GM18505 (cell line): Measurements from ENCODE around the gene SSH2.
"Not testable (repeated sequence)": the region's sequence is repeated elsewhere in the genome, so short reads cannot be mapped to it uniquely, and the experiment has no call there.

Experiments used
- ATAC-seq: cut with Tn5 transposase; IDR thresholded peaks from one replicate; pipeline ENCODE4 v1.9.1; 2021; ENCODE audit not compliant: unreplicated experiment
- POLR2A ChIP-seq: IDR thresholded peaks from 4 replicates; pipeline ENCODE4 v1.6.1; 2011; ENCODE audit warnings: borderline replicate concordance; ENCODE audit not compliant: insufficient read depth, insufficient read length; ENCODE audit errors: extremely low read depth

SSH2 gene

DNA sequence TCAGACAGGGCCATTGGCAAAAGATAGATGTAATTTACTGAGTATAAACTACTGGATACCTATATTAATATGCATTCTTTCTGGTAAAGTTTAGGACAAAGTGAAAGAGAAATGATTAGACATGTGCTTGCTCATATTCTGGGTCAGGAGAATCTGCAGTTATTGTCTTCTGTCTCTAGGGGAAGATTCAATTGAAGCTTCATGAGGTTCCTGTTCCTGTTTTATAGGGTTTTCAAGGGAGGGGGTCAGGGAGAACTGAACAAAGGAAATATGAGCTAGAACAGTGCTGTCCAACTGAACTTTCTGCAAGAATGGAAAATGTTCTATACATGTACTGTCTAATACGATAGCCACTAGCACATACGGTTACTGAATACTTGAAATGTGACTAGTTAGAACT lies 248.0 kb downstream of the SSH2 start:
- no peak for TF ChIP-seq POLR2A
- no peak for ATAC-seq

DNA sequence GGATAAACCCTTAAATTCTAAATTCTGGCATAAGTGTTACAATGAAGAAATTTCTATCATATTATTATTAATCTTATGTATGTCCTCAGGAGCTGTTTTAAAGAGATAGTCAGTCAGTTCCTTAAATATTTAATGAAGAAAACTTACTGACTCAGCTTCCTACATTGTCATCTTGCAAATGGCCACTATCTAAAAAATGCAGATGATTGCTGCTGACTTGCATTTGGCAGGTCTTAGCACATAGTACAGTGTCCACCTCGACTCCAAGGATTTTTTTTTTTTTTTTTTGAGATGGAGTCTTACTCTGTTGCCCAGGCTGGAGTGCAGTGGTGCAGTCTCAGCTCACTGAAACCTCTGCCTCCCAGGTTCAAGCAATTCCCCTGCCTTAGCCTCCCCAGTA lies 252.2 kb downstream of the SSH2 start:
- ATAC-seq, result no peak
- no peak for TF ChIP-seq POLR2A

DNA sequence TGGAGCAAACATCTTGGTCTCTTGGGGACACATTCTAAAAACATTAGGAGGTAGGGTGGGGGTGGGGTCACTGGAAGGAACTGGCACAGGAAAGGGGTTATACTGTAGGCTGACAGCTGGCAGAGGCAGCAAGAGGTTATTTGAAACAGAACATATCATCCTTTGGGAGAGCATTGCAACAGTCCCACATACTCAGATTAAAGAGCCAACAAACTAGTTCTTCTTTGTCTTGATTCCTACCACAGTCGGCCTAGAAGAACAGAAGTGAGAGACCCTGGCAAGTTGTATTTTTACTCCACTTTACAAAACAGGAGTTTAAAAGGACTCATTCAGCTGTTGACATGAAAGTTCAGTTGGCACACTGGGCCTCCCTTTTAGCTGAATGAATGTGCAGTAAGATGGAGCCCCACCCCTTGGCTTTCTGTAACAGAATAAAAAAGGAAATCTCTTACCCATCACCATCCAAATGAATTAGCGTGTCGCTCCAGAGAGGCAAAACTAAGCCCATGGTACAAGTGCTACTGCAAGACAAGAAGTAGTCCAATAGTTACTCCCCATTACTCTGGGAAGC lies 252.7 kb downstream of the SSH2 start:
- ATAC-seq, result no peak
- TF ChIP-seq POLR2A, result no peak

DNA sequence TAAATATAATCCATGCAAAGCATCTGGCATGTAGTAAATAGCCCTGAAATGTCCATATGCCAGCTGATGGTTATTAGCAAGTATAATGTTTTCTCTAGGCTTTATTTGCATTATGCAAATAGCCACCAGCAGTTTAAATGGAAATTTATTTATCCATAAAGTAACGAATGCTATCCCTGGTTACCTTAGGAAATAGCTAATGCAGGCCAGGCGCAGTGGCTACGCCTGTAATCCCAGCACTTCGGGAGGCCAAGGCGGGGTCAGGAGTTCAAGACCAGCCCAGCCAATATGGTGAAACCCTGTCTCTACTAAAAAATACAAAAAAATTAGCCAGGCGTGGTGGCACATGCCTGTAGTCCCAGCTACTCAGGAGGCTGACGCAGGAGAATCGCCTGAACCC lies 254.1 kb downstream of the SSH2 start:
- ATAC-seq, result not testable (repeated sequence)

DNA sequence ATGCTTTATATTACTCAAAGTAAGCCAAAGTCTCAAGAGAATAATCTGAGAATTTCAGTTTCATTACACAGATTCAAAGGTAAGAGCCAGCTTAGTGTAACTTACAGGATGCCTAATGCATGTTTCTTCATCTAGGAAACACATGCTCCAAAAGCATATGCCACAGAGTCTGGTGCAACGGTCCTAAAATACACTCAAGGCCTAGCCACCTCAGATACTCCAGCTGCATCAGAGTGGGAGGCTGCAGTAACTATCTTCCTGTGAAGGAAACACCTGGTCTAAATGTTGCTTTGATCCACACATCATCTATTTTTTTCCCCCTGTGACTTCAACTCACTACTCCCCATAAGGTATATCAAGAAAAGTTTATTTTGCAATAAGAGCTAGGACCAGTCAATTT lies 255.7 kb downstream of the SSH2 start:
- ATAC-seq, result no peak
- no peak for TF ChIP-seq POLR2A

DNA sequence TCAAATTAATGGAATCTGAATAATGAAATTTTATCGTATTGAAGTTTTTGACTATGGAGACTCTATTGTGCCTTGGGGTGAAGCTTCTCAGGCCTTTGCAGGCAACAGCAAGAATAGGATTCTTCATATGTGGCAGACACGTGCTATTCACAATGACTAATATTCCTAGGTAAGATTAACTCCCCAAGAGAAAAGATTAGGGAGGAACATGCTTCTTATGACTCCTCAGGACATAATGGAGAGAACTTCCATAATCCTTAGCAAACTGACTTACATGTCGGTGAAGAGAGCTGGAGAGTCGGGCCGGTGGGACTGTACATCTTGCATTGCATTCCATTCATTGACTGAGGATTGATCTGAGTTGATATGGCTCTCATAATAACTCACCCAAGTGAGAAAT lies 258.4 kb downstream of the SSH2 start:
- no peak for ATAC-seq
- no peak for TF ChIP-seq POLR2A

DNA sequence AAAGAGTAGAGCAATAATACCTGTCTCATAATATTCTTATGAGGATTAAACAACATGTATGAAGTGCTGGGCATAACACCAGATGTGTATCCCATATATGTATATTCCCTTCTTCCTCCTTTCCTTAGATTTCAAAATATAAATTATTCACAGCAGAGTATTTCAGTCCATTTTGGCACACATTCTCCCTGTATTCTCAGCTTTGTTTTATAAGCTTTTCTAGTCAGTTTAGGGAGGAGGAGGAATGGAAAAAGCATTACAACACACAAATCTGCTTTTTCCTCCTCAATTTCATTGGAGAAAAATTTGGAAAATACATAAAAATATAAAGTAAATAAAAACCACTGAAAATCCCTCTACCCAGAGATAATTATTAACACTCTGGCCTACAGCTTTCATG lies 260.8 kb downstream of the SSH2 start:
- no peak for ATAC-seq
- no peak for TF ChIP-seq POLR2A

DNA sequence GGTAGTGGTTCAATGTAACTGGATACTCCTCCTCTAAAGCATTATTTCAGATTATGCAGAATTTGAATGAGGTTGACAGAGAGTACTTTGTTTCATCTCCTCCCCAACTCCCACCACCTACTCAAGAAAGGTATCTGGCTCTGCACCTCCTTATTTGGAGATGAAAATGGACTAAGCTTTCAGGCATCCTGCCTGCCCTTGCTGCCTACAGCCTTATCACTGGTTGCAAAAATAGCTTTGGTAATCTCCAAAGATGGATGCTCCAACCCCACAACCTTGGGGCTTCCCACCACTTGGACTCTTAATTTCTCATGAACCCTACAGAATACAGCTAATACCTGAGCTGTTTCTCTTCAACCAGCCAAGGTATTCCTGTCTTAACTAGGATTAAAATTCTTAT lies 262.1 kb downstream of the SSH2 start:
- TF ChIP-seq POLR2A, result no peak
- ATAC-seq, result no peak

DNA sequence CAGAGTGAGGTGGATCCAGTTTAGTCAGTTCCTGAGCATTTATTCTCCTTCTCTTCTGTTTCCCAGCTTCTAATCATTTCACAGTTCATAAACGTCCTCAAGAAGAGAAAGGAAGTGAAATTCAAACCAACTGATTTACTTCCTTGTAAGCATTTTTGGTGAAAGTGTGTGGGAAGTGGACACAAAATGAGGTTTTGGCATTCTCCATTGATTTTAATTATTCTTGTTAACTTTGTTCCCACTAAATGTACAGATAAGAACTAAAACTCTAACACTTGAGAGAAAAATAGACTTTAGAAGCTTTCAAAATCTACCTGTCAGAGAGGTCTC lies 264.6 kb downstream of the SSH2 start:
- no peak for ATAC-seq
- TF ChIP-seq POLR2A, result no peak

DNA sequence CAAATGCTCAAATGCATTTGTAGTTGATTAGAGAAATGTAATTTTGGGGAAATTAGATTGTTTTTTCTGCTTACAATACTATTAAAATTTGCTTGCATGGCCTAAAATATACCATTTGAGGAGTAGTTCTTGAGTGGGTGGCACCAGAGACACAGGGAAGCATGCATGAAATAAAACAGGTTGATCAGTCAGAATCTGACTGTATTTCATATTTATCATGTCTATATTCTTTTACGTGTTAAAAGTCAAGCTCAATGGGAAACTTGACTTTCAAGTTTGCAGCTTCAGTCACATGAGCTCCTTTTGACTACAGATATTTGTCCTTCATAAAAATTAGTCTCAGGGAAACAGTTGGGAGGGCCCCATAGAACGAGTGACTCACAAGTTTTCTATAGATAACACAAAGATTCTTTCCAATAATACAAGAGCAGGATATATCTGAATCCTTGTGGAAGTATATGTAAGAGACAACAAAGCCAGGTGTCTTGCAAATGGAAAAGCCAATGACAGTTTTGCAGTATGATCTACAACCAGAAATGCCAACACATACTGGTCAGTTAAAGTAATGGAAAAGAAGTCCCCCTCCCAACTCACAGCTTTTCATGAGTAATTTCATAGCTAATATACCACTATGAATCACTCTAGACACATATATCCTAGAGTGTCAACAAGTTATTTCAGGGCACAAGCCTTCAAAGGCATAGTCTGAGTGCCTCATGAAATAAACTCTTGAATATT lies 265.1 kb downstream of the SSH2 start:
- no peak for TF ChIP-seq POLR2A
- no peak for ATAC-seq

DNA sequence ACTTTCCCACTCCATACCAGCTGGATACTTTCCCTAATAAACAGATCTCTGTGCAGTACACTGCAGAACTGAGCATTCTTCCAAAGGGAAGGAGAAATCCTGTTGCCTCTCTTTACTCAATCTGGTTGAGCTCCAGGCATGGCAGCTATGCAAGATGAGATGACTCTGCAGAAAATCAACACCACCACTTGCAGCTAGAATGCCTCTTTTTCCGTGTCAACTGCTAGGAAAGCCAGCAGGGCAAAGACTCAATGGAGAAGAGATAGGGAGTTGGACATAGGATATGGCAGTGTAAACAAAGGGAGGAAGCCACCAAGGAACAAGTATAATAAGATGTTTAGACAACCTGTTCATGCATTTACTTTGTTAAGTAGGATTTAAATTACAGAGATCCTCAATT lies 266.9 kb downstream of the SSH2 start:
- no peak for TF ChIP-seq POLR2A
- ATAC-seq, result no peak

DNA sequence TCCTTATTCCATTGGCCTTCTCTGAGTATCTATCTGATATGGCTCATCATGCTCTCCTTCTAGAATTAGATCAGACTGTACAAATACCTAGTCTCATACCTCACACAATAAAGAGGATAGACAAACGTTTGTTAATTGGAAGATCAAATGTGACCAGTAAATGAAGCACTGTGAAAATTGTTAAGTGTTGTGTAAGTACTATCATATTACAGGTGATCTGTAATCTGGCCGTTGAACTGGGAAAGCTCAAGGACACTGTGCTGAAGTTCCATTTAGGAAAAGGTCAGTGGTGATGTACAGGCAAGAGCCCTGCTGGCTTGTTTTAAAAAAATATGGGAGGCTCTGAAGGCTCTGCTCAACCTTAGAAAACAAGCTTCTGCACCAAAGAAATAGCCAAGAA lies 268.8 kb downstream of the SSH2 start:
- ATAC-seq, result no peak
- no peak for TF ChIP-seq POLR2A

DNA sequence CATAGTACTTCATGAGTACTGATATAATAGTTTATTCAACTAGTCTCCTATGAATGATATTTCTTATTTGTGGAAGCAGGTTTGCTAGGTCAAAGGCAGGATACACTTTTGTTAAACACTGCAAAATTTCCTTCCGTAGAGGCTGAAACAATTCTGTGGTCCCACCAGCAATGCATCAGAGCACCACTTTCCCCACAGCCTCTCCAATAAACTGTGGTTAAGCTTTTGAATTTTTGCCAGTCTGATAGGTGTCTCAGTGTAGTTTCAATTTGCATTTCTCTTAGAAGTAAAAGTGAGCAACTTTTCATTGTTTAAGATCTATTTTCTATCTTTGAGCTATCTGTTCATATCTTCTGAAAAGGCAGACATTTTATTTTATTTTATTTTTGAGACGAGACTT lies 270.9 kb downstream of the SSH2 start:
- no peak for TF ChIP-seq POLR2A
- ATAC-seq, result no peak

DNA sequence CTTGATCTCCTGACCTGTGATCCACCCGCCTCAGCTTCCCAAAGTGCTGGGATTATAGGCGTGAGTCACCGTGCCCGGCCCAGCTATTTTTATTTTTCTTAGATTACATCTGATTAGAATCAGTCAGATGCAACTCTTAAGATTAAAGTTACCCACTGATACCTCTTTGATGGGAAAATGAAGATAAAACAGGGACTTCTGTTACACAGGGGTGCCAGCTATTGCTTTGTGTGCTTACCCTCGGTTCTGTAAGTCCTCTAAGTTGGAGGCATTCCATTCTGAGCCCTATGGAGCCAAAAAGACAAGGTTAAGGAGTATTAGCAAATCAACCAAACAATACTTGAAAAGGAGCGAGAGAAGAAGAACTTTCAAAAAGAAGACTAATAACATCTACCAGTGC lies 274.7 kb downstream of the SSH2 start:
- ATAC-seq, result no peak
- TF ChIP-seq POLR2A, result no peak

DNA sequence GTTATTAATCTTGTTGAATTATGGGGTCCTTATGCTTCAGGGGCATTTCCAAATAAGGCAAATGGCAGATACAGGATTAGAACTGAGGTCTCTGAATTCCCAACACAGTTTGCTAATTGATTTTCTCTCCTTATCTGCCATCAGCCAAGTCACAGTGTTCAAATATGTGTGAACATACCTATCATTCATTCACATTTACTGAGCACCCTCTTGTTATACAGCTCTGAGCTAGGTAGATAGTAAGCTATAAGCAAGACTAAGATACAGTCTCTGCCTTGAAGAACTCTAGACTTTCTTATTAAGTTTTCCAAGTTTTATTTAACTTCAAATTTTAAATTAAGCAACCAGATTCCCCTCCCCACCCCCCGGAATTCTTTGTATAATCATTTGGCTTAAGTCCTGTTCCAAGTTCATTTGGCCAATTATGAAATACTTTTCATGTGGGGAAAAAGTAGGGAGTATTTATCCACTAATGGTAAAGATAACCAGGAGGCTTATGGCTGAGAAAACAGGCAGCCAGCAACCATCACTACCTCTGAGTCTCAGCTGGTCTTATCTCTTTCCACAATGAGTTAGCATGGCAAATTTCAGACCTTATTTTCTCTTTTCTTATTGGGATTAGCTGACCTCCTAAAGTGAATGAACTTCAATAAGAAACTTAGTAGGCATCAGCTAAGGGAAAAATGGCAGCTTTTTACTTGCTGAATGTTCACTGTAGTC lies 275.9 kb downstream of the SSH2 start:
- TF ChIP-seq POLR2A, result no peak
- no peak for ATAC-seq

DNA sequence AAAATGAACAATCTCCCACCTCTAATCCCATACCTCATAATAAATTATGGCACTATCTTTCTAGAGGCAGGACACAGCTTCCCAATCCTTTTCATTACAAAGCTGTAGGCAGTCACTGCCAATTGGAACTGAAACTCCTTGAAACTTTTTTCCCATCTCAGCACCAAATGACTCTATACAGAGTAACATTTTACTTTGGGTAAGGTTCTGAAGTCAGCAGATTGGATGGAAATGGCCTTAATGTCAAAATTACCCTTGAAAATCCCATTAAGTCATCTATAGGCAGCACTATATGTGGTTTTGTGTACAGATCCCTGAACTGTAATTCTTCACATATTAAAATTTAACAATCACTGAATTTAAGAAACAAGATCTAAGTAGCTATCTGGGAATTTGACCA lies 277.1 kb downstream of the SSH2 start:
- TF ChIP-seq POLR2A, result no peak
- ATAC-seq, result no peak

DNA sequence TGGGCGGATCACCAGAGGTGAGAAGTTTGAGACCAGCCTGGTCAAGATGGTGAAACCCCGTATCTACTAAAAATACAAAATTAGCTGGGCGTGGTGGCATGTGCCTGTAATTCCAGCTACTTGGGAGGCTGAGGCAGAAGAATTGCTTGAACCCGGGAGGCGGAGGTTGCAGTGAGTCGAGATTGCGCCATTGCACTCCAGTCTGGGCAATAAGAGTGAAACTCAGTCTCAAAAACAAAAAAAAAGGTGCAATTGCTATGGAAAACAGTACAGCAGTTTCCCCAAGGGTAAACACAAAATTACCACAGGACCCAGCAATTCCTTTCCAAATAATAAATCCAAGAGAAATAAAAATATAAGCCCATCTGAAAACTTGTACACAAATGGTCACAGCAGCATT lies 278.1 kb downstream of the SSH2 start:
- not testable (repeated sequence) for ATAC-seq
